ENCODE data around the gene GLP1R. TPM values are rescaled to one million over a fixed set of nuclear protein-coding genes. Genes with fewer than 3 reads are reported as not detected.

Gene GLP1R
- total and polyA plus RNA-seq, 2 donors (not counting 1 experiment from before 2014, with no cell fraction given) = not detected

- no peak for TF ChIP-seq EZH2 (IDR thresholded peaks at IDR 0.05; ENCODE audit: low read length, missing control alignments)
- no peak for TF ChIP-seq CTCF (conservative IDR thresholded peaks at IDR 0.05 in 1 of 2, IDR thresholded peaks at IDR 0.05 in 1 of 2; ENCODE audit: low read depth in 1 of 2, low read length in 2 of 2)
- Histone ChIP-seq H3K9ac (ENCODE audit: insufficient read depth, low read length) (no peak overlapping the region), H2AFZ (ENCODE audit: low read length) (no peak overlapping the region)
Observed at GRCh38 chr6:39124114-39124513, 75.5 kb downstream of the GLP1R start.

GRCh38 chr6:39128106-39128505 lies 79.5 kb downstream of the GLP1R start:
- Histone ChIP-seq H3K27me3 (ENCODE audit: control insufficient read depth, insufficient read depth, low read length) (no peaks in the 10 kb centered on the region), H3K79me2 (ENCODE audit: control insufficient read depth, insufficient read depth, low read length) (no peaks in the 10 kb centered on the region), H3K36me3 (ENCODE audit: control insufficient read depth, insufficient read depth, low read length) (no peaks in the 10 kb centered on the region), H3K9ac (ENCODE audit: insufficient read depth, low read length) (no peak overlapping the region), H3K4me1 (ENCODE audit: control insufficient read depth, extremely low read depth, insufficient read depth, low read length) (no peaks in the 10 kb centered on the region), H2AFZ (ENCODE audit: low read length) (no peak overlapping the region), H3K27ac (ENCODE audit: insufficient read depth, low read length) (no peak overlapping the region), H3K9me3 (ENCODE audit: control insufficient read depth, insufficient read depth, low read depth, low read length) (no peaks in the 10 kb centered on the region), H3K4me2 (ENCODE audit: extremely low read depth, insufficient read depth, low read length) (no peak overlapping the region), H4K20me1 (ENCODE audit: control insufficient read depth, extremely low read depth, insufficient read depth, low read length) (peaks cover 2% of the 10 kb centered on the region), H3K4me3 (replicated peaks in 1 of 4; ENCODE audit: control extremely low read depth in 1 of 4, insufficient read depth in 1 of 4, low read depth in 3 of 4, low read length in 4 of 4) (no peak overlapping the region)
- no peak for TF ChIP-seq EZH2 (IDR thresholded peaks at IDR 0.05; ENCODE audit: low read length, missing control alignments)
- TF ChIP-seq CTCF (conservative IDR thresholded peaks at IDR 0.05 in 1 of 2, IDR thresholded peaks at IDR 0.05 in 1 of 2; ENCODE audit: low read depth in 1 of 2, low read length in 2 of 2) = no peak
- DNase-seq (ENCODE audit: low read depth in 2 of 2) = no peak

More at GRCh38 chr6:39124114-39124513, 75.5 kb downstream of the GLP1R start:
- H3K27ac ChIP-seq (ENCODE audit: insufficient read depth, low read length) = no peak overlapping the region
- H3K36me3 ChIP-seq (ENCODE audit: control insufficient read depth, insufficient read depth, low read length) = no peaks in the 10 kb centered on the region
- no peak for DNase-seq (ENCODE audit: low read depth in 2 of 2)
- no peaks in the 10 kb centered on the region for H3K9me3 ChIP-seq (ENCODE audit: control insufficient read depth, insufficient read depth, low read depth, low read length)
- H3K79me2 ChIP-seq (ENCODE audit: control insufficient read depth, insufficient read depth, low read length) = no peaks in the 10 kb centered on the region
- H3K4me3 ChIP-seq (replicated peaks in 1 of 4; ENCODE audit: control extremely low read depth in 1 of 4, insufficient read depth in 1 of 4, low read depth in 3 of 4, low read length in 4 of 4) = no peak overlapping the region
- H3K27me3 ChIP-seq (ENCODE audit: control insufficient read depth, insufficient read depth, low read length) = no peaks in the 10 kb centered on the region
- no peaks in the 10 kb centered on the region for H3K4me1 ChIP-seq (ENCODE audit: control insufficient read depth, extremely low read depth, insufficient read depth, low read length)
- H3K4me2 ChIP-seq (ENCODE audit: extremely low read depth, insufficient read depth, low read length) = no peak overlapping the region
- H4K20me1 ChIP-seq (ENCODE audit: control insufficient read depth, extremely low read depth, insufficient read depth, low read length) = peaks cover 2% of the 10 kb centered on the region

- Histone ChIP-seq H3K36me3 (ENCODE audit: control insufficient read depth, insufficient read depth, low read length) (no peaks in the 10 kb centered on the region), H3K4me1 (ENCODE audit: control insufficient read depth, extremely low read depth, insufficient read depth, low read length) (no peaks in the 10 kb centered on the region), H2AFZ (ENCODE audit: low read length) (no peak overlapping the region), H3K9me3 (ENCODE audit: control insufficient read depth, insufficient read depth, low read depth, low read length) (no peaks in the 10 kb centered on the region), H3K27me3 (ENCODE audit: control insufficient read depth, insufficient read depth, low read length) (no peaks in the 10 kb centered on the region), H3K4me3 (replicated peaks in 1 of 4; ENCODE audit: control extremely low read depth in 1 of 4, insufficient read depth in 1 of 4, low read depth in 3 of 4, low read length in 4 of 4) (no peak overlapping the region), H3K9ac (ENCODE audit: insufficient read depth, low read length) (no peak overlapping the region), H3K4me2 (ENCODE audit: extremely low read depth, insufficient read depth, low read length) (no peak overlapping the region), H4K20me1 (ENCODE audit: control insufficient read depth, extremely low read depth, insufficient read depth, low read length) (peaks cover 2% of the 10 kb centered on the region), H3K27ac (ENCODE audit: insufficient read depth, low read length) (no peak overlapping the region), H3K79me2 (ENCODE audit: control insufficient read depth, insufficient read depth, low read length) (no peaks in the 10 kb centered on the region)
- no peak for TF ChIP-seq EZH2 (IDR thresholded peaks at IDR 0.05; ENCODE audit: low read length, missing control alignments)
- no peak for TF ChIP-seq CTCF (conservative IDR thresholded peaks at IDR 0.05 in 1 of 2, IDR thresholded peaks at IDR 0.05 in 1 of 2; ENCODE audit: low read depth in 1 of 2, low read length in 2 of 2)
- no peak for DNase-seq (ENCODE audit: low read depth in 2 of 2)
Observed at GRCh38 chr6:39128832-39129231, 80.3 kb downstream of the GLP1R start.

Measured in fibroblast of lung (primary cell).